ENCODE results near the gene MSANTD2. TPM values are rescaled to one million over a fixed set of nuclear protein-coding genes. Genes with fewer than 3 reads are reported as not detected.
A peak's percentile ranks its signal among the peaks of the same experiment; 100 is the strongest.

MSANTD2 gene
- polyA plus RNA-seq, 2 of the 4 experiments (the other 2 are of a cell fraction), result 5.6 to 6.4 TPM

GRCh38 chr11:124769806-124770774 is 30.1 kb downstream of the MSANTD2 start:
- DNase-seq (ENCODE audit: low read depth in 1 of 2, low spot score in 1 of 2), result peak in 1 of 2 experiments; percentile 62
- Histone ChIP-seq H3K4me1 (peaks cover 68% of the 10 kb centered on the region), H3K9me3 (no peaks in the 10 kb centered on the region), H3K4me3 (no peak overlapping the region), H3K27ac (peak overlapping the region; percentile 75 to 85), H3K4me2 (peak overlapping the region; percentile 64)
- WGBS (ENCODE audit: missing lambda C conversion rate), result 74% methylated on average over 8 of the region's 8 CpGs
- no peak for FAIRE-seq
- ChIA-PET POLR2A (no interaction called here), CTCF (interaction anchor here (0.8 to 3.4 kb wide), 4 partner anchors 11 to 24 kb away, joined by 3 to 22 read pairs (median 4); no protein-coding TSS in a partner anchor)
- no peak for TF ChIP-seq CBX2 (IDR thresholded peaks at IDR 0.05; ENCODE audit: borderline replicate concordance, low read depth)
- TF ChIP-seq GATA3 (IDR thresholded peaks at IDR 0.05; ENCODE audit: borderline replicate concordance), result peak; percentile 44; the same call in 1 of the 2 replicates
- no peak for TF ChIP-seq NFE2L2 (conservative IDR thresholded peaks at IDR 0.05; ENCODE audit: low read length)
- TF ChIP-seq E2F6 (IDR thresholded peaks at IDR 0.05; ENCODE audit: borderline replicate concordance, low read depth), result no peak
- peak; percentile 43; the same call in 1 of the 2 replicates for TF ChIP-seq FOSL2 (IDR thresholded peaks at IDR 0.05)
- TF ChIP-seq FOSL2 (CRISPR knock-in tag; IDR thresholded peaks at IDR 0.05), result peak; percentile 49
- no peak for TF ChIP-seq HOXA7 (CRISPR knock-in tag; IDR thresholded peaks at IDR 0.05)
- TF ChIP-seq JUNB (IDR thresholded peaks at IDR 0.05), result peak; percentile 65
- ATAC-seq, result peak; percentile 50 to 85; a peak in 4 of 6 replicates

- ChIA-PET POLR2A (no interaction called here), CTCF (interaction anchor here (0.8 to 3.4 kb wide), 5 partner anchors 8 to 100 kb away, joined by 3 to 22 read pairs (median 4); no protein-coding TSS in a partner anchor)
- DNase-seq (ENCODE audit: low read depth in 1 of 2, low spot score in 1 of 2) (no peak), ATAC-seq (no peak), FAIRE-seq (no peak)
- Histone ChIP-seq H3K4me2 (peak overlapping the region; percentile 64), H3K4me1 (peaks cover 79% of the 10 kb centered on the region), H3K4me3 (no peak overlapping the region), H3K9me3 (no peaks in the 10 kb centered on the region), H3K27ac (peak overlapping the region; percentile 75 to 83)
- WGBS (ENCODE audit: missing lambda C conversion rate), result 73% methylated on average over 8 of the region's 8 CpGs
- TF ChIP-seq JUN (IDR thresholded peaks at IDR 0.05) (no peak), PHF8 (IDR thresholded peaks at IDR 0.05; ENCODE audit: borderline replicate concordance, low read depth) (no peak), GATA3 (IDR thresholded peaks at IDR 0.05; ENCODE audit: borderline replicate concordance) (no peak), HMGXB4 (CRISPR knock-in tag; IDR thresholded peaks at IDR 0.05; ENCODE audit: borderline replicate concordance) (no peak), KDM1A (IDR thresholded peaks at IDR 0.05; ENCODE audit: low read depth) (no peak), ZC3H11A (IDR thresholded peaks at IDR 0.05) (no peak), USF2 (IDR thresholded peaks at IDR 0.05) (no peak), NR3C1 (IDR thresholded peaks at IDR 0.05) (no peak)
Measured at GRCh38 chr11:124768914-124769313, 31.3 kb downstream of the MSANTD2 start.

- Histone ChIP-seq H3K4me2 (peak overlapping the region; percentile 53), H3K9me3 (no peaks in the 10 kb centered on the region), H3K27ac (peak overlapping the region; percentile 17 to 75; a peak in 3 of 6 replicates), H3K4me3 (no peak overlapping the region), H3K4me1 (peaks cover 83% of the 10 kb centered on the region)
- WGBS (ENCODE audit: missing lambda C conversion rate), result 40% methylated on average over 2 of the region's 2 CpGs
- ChIA-PET POLR2A (interaction anchor here (0.6 kb wide), 1 partner anchor 359 kb away, joined by 3 read pairs; no protein-coding TSS in a partner anchor), CTCF (interaction anchor here (0.6 to 6.1 kb wide), 4 partner anchors 12 to 264 kb away, joined by 3 to 42 read pairs (median 4); partner anchors contain the start of gene MSANTD2)
- ATAC-seq (peak in 1 of 2 experiments; percentile 24; a peak in 1 of 6 replicates), FAIRE-seq (no peak), DNase-seq (ENCODE audit: low read depth in 1 of 2, low spot score in 1 of 2) (peak in 1 of 2 experiments; percentile 26)
- peak; percentile 59 for TF ChIP-seq JUNB (IDR thresholded peaks at IDR 0.05)
- TF ChIP-seq RARB (CRISPR knock-in tag; IDR thresholded peaks at IDR 0.05), result no peak
- no peak for TF ChIP-seq POLR2A (IDR thresholded peaks at IDR 0.05; ENCODE audit: low read length)
- peak; percentile 44; the same call in 1 of the 2 replicates for TF ChIP-seq FOSL2 (IDR thresholded peaks at IDR 0.05)
- TF ChIP-seq FOSL2 (CRISPR knock-in tag; IDR thresholded peaks at IDR 0.05), result peak; percentile 36; the same call in 1 of the 2 replicates
- TF ChIP-seq GATA3 (IDR thresholded peaks at IDR 0.05; ENCODE audit: borderline replicate concordance), result peak; percentile 59; the same call in 1 of the 2 replicates
- TF ChIP-seq HMGXB4 (CRISPR knock-in tag; IDR thresholded peaks at IDR 0.05; ENCODE audit: borderline replicate concordance), result no peak
- peak in 1 of 2 experiments; percentile 37; a peak in 1 of 4 replicates for TF ChIP-seq CEBPB (IDR thresholded peaks at IDR 0.05)
Measured at GRCh38 chr11:124766156-124766555, 34.0 kb downstream of the MSANTD2 start.
